CD4-positive, alpha-beta T cell treated with Interleukin-6 at 100 ng/mL for 8 hours (primary cell): Measurements from ENCODE around the gene LRRN4.

Experiments used
- DNase-seq: peaks from one replicate; pipeline ENCODE4 v3.0.0-alpha.2; 2020; ENCODE audit warnings: mixed read lengths, low spot score

LRRN4 gene

DNA sequence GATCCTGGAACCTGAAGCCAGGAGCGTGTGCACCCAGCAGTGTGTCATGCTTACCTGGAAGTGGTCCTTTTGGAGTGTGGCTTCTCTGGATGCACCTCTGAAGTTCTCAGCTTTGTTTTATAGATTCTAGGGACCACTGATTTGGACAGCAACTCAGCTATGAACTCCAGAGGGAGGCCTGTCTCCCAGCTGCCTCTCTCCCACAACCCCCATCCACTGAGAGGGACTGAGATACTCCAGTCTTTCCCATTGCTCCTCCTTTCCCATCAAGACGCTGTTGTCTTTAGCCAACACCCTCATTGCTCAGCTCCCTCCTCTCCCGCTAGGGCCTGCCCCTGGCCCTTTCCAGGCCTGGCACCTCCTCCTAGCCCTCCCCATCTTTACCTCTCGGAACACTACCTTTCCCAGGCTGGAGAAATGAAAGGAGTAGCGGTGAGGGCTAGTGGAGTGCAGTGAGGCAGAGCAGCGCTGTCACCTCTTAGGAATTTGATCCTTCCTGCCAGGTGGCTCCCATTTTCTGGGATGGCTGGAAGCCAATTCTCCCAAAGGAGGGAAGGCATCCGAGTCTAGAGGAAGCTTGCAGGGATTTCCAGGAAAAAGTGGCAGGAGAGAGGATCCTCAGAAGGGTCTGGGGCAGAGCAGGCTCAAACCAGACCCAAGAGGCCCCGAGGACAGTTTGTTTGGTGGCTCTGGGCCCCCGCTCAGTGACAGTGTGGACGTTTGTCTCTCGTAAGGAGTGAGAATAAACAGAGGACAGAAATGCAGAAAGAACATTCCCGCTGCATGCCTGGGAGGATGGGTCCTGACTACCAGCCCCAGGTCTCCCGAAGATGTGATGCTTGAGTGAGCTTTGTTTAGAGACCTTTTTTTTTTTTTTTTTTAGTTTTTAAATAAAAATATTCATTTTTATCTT lies at the start of gene LRRN4:
Gene LRRN4, minus strand, starts transcription at position 285 of the 913 bp plus-strand sequence. CDS start 1,261 bp downstream, outside the sequence.
- DNase-seq = no peak

DNA sequence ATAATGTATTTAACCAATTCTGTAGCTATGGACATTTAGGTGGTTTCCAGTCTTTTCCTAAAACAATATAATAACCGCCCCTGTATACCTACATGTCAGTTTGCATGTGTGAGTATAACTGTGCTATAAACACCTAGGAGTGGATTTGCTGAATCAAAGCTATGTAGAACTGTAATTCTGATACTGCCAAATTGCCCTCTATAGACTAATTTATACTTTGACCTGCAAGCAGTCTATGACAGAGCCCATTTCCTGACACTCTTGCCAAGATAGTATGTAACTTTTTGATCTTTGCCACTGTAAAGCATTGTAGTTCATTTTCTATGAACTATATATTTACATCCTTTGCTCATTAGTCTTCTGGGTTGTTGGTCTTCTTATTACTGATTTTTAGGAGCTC lies 49.4 kb upstream of the LRRN4 start:
- DNase-seq = no peak

DNA sequence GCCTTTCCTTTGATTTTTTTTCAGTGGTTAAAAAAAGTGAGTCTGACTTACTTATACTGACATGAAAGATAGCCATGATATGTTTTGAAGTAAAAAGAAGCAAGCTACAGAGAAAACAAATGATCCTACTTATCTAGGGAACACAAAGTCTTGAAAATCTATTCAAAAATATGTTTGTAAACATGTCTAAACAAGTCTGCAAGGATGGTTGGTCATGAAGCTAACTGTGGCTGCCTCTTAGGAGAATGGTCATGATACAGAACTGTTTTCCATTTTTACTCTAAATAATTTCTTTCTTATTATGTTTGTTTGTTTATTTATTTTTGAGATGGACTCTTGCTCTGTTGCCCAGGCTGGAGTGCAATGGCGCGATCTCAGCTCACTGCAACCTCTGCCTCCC lies 47.5 kb upstream of the LRRN4 start:
- no peak for DNase-seq

DNA sequence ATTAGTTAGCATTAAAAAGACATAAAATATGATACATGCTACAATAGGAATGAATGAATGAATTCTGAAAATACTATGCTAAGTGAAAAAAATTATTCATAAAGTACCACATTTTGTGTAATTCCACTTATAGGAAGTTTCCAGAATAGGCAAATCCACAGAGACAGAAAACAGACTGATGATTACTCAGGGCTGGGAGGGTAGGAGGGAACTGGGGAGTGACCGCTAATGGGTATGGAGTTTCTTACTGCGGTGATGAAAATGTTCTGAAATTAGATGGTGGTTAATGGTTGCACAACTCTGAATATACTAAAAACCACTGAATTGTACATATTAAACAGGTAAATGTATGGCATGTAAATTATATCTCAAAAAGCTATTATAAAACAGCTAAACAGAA lies 46.4 kb upstream of the LRRN4 start:
- no peak for DNase-seq

DNA sequence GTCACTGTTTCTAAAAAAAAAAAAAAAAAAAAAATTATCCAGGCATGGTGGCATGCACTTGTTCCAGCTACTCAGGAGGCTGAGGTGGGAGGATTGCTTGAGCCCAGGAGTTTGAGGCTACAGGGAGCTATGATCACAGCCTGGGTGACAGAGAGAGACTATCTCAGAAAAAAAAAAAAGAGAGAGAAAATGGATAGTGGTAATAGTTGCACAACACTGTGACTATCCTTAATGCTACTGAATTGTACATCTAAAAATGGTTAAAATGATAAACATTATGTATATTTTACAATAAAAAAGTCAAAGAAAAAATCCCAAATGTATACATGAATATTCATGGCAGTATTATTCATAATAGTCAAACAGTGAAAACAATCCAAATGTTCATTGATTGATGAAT lies 46.0 kb upstream of the LRRN4 start:
- DNase-seq = no peak

DNA sequence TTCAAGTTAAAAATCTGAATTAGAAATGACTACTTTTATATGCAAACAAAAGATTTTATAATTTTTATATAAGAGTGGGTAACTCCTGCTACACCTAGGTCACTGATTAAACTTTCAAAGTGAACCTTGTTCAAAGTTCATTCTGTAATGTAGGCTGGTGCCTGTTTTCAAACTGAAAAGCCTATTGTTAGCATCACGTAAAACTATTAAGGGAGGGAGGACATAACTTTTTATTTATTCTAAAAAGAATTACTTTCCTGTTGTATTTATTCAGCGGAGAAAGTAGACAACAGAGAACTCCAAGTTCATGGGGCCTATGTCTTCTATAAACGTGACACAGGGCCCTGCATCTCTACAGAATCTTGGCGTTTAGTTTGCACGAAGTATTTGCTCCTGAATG lies 41.5 kb upstream of the LRRN4 start:
- no peak for DNase-seq

DNA sequence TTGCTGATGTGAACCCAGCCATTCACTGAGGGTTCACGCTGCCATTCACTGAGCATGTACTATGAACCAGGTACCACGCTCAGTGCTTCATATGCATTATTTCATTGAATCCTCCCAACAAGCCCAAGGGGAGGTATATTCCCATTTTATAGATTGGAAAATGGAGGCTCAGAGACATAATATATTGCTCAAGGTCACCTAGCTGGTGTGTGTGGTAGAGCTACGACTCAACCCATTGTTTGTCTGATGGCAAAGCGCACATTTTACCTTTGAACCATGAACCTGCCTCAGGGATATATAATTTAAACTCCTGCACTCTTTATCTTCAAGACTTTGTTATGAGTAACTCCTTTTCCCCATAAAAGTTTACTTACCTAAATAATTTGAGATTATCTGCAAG lies 40.7 kb upstream of the LRRN4 start:
- DNase-seq = no peak

DNA sequence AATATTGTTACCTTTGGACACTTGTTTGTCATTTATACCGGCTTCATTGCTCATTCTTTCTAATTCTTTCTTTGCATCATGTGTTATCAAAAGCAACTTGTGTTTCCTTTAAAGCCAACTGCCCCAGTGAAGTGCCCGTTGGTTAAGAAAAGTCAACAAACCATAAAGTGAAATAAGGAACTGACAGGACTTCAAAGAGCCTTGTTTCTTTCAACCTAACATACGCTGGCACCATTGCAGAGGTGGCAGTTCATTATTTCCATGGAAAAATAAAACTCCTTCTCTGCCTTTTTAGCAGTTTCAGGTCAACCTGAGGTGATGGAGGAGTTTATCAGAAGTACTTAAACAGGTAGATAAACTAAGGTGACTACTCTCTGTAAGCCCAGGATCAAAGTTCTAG lies 40.2 kb upstream of the LRRN4 start:
- no peak for DNase-seq

DNA sequence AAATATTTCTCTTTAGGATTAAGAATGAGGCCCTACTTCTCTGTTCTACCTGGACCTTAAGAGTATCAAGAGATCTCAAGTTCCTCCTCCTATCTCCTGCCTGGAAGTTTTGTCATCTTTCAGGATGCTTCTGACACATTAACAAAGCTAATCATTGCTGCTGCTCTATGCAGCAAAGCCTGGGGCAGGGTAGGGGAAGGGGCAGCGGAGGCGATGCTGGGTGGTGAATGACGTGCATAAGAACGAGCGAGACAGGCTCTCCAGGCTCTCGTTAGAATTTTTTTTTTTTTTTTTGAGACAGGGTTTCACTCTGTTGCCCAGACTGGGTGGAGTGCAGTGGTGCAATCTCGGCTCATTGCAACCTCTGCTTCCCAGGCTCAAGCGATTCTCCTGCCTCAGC lies 37.8 kb upstream of the LRRN4 start:
- no peak for DNase-seq

DNA sequence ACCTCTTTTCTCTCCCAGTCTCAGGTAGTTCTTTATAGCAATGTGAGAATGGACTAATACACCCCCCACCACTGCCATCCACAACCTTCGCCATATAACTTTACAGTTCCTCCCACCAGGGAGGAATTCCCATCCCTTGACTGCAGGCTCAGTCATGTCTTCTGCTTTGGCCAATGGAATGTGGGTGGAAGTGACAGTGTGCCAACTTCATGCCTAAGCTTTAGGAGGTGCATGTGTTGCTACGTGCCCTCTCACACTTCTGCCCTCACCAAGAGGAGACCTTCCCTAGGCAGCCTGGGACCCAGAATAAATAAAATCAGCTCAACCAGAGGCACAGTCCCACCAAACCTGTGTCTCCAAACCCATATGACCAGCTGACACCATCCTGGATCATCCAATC lies 33.0 kb upstream of the LRRN4 start:
- DNase-seq = no peak

DNA sequence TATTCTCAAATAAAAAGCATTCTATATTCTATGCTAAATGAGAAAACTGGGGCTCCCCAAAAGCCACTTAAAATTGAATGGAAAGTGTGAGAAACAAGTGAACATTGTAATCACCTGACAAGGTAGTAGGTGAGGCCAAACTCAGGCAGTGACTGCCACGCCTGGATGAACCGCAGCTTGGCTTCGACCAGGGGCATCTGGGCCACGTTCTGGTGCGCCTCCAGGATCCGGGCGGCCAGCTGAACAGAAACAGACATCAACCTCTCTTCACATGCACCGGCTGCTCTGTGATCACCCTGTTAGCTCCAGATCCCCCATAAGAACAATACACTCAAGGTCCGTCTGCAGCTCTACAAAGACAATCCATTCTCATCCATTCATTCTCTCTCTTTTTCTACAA lies 30.1 kb upstream of the LRRN4 start:
- no peak for DNase-seq

DNA sequence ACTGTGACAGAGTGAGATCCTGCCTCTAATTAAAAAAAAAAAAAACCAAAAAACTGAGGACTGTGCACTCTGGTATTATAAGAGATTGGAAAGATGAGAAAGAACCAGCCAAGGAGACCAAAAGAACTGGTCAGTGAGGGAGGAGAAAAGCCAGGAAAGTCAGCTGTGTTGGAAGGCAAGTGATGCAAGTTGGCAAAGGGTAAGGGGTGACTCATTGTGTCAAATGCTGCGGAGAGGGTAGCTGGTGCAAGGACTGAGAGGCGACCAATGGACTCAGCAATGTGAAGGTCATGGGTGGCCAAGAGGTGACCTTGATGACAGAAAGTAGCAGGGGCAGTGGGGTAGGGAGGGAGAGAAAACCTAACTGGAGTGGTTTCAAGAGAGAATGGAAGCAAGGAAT lies 27.4 kb upstream of the LRRN4 start:
- no peak for DNase-seq

DNA sequence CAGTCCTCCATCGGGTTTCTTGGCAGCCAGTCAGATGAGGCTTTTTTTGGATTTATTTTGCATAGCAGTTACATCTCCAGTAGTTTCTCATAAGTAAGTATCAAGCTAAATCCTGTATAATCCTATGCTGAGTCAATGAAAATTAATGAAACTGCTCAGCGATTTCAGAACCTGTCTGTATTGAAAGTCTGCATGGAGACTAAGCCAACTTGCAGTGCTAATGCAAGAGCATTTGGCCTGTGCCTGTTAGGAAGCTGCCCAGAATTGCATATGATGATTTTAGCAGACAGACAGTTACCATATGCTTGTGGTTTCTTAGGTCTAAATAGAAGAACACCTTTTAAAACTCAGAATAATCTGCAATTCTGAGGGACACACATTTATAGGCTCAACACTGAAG lies 25.2 kb upstream of the LRRN4 start:
- DNase-seq = no peak

DNA sequence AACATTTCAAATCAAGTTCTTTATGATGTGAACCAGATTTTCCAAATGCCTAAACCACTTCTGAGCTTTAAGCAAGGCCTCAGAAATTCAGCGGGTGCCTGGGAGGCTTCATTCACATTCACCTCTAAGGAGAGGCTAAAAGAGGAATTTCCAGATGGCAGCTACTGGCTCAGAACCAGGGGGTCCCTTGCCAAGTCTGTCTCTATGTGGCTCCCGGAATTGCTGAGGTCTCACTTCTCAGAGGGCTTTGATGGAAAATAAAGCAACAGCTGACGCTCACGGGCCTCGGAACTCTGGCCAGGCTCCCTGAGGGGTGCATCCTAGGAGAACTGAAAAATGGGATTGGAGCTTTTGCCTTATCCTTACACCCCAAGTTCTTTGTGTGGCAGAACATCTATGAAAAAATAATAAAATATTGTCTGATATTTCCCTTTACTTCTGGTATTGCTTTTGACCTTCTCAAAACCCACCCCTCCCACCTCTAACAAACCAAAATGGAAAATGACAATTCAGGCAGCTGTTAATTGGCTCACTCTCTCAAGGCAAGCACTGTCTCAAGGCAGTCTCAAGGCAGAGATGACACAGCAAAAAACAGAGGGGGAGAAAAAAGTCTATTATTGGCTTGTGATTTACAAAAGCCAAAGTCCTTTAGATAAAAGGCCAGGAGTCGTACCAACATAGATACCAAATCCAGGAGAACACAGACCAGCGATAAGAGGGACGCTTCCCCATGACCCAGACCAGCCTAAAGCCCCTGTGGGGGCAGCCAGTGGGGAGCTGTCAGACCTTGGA lies 21.8 kb upstream of the LRRN4 start:
- DNase-seq = no peak

DNA sequence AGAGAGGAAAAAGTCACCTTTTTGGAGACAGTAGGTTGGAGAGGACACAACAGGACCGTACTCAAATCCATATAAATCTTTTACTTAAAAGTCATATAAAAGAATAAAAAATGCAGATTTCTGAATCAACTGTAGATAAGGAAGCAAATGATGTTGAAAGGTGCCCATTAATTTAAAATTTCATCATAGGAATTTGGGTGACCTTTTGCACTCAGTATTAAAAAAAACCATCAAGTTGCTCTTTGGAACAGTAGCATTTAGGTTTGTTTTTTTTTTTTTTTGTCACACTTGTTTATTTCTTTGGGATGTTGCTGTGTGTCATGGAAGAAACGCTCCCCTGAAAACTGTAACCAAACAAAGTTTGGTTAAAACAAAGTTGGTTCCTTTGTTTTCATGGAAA lies 20.9 kb upstream of the LRRN4 start:
- no peak for DNase-seq

DNA sequence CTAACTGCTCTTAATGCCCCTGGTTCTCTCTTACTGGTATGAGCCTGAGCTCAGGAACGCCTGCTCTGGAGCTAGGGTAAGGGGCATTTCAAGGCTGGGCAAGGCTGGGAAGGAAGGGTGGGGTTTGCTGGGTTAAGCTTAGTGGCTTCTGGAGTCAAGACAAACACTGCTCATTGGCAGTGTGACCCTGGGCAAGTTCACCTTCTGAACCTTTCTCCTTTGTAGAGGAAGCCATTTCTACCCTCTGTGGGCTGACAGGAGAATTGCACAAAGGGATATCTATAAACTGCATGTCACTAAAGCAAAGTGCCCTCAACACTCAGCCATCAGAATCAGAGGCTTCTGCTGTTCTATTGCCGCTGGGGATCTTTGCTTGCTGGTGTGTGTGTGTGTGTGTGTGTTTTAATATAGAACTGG lies 20.3 kb upstream of the LRRN4 start:
- DNase-seq = no peak

DNA sequence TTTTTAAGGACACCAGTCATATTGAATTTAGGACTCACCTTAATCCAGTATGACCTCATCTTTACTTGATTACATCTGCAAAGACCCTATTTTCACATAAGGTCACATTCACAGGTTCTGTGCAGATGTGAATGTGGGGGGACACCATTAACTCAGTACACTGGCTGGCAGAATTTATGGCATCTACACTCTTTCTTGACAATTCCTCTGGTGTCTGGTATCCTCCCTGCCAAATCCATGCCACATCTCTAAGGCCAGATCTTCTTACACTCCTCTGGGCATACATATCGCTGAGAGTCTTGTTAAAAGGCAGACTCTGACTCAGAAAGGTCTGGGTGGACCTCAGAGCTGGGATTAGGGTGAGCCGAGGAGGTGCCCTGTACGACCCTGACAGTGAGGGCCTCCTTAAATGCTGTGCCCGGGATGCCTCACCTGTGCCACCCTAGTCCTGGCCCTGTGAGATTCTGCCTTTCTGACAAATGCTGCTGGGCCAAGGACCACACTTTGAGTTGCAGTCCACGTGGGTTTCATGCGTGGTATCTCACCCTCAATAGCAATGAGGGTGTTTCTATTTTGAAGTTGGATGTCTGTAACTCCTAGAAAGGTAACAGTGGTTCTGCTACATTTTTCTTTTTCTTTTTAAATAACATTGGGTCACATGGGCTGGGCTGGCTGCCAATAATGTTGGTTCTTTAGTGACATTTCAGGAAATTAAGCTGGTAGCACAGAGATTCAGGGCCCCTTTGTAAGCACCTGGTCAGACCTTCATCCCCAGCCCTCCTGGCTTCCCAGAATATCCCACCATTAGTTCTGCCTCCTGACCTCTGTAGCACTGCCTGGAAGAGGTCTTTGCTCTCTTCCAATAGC lies 17.2 kb upstream of the LRRN4 start:
- no peak for DNase-seq

DNA sequence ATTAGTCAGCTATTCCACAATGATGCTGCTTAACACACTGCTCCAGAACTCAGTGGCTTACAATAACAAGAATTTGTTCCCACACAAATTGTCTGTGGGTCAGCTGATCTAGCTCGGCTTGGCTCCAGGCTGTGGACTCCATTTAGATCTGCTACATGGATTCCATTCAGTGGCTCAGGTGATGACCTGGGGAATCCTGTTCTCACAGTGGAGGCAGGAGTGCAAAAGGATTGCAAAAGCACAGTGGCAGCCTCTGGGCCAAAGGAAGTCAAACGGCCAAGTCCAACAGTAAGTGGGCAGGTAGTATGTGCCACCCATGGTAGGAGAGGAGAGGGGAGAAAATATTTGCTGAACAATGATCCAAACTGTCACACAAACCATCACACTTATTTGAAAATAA lies 15.8 kb upstream of the LRRN4 start:
- DNase-seq = no peak

DNA sequence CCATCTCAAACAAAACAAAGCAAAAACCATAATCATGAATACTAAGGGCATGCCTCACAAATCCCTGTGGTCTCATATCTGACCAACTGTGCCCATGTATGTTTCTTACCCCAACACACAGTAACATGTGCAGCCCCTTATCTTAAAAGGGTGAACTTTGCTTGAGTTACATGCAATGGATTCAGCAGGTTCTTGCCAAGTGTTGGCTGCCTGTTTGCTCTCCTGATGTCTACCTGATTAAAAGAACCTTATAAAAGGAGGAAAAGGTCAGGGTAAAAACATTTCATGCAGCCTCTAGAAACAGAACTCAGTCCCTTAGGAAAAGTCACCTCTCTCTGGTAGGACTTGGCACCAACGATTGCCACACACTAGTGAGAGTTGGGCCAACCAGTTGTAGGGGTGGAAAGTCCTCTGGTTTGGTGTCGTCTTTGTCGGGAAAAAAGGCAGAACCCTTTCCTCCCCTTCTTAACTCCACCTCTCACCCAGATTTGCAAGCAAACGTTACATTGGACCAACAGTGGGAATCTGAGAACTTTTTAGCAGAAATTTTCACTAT lies 14.0 kb upstream of the LRRN4 start:
- DNase-seq = no peak

DNA sequence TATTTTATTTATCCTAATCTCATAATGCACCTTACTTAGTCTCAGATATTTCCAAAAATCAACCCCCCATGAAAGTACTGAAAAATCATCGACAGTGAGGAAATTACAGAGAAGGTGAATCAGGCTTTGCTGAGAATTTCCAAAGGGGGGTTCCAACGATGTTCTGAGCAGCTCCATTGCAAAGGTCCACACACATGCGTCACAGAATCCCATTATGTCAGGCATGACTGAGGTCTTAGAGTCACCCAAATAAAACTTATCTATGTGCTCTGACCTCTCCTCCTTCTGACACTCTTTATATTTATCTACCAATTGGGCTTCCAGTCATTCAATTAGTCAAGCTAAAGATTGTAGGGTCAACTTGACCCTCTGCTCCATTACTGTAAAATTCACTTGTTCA lies 12.7 kb upstream of the LRRN4 start:
- DNase-seq = no peak

DNA sequence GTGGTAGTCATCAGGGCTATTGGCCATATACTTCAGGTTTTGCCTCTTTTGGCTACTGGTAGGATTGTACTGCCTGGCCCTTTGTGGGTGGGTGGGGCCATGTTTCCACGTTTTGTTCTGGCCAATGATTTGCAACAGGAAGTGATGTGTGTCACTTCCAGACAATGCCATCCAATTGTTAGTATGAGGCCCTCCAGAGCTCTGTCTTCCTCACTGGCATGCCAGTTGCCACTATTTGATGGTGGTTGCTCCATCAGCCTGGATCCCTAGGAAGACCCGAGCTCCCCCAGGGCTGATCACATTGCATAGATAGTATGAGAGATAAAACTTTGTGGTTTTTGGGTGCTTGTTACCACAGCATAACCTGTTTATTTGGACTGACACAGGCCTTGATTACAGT lies 7.7 kb upstream of the LRRN4 start:
- no peak for DNase-seq

DNA sequence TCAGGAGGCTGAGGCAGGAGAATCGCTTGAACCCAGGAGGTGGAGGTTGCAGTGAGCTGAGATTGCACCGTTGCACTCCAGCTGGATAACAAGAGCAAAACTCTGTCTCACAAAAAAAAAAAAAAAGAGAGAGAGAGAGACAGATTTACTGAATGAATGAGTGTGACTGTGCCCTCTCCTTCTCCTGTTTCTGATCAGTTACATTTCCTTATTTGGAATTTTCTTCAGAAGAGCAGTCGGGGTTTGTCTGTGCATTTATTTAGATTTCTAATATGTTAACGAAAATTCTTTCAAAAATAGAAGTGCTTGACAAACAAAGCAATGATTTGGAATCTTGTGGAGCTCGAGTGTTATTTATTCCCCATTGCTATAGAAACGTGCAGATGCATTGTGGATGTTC lies 6.4 kb upstream of the LRRN4 start:
- no peak for DNase-seq
